SK-N-SH (cell line): Measurements from ENCODE around the gene CUEDC1. TPM values are rescaled to one million over a fixed set of nuclear protein-coding genes. Genes with fewer than 3 reads are reported as not detected.

Experiments
- CTCF ChIA-PET: fragments of 300-600, 350-600 bp; formaldehyde crosslinking; extraction: SDS; loops from one replicate; lab custom pipeline; 2021; lab: Yijun Ruan, JAX
- POLR2A ChIA-PET: fragments of 350-600 bp; sonication (Branson Sonifier 250); formaldehyde crosslinking; extraction: SDS; loops from one replicate; lab custom pipeline; 2020; ENCODE audit warnings: antibody characterized with exemption, inconsistent platforms; lab: Yijun Ruan, JAX
- DNase-seq: peaks from one replicate; pipeline ENCODE4 v3.0.0; 2012
- H2AFZ ChIP-seq: fragments of 200-600 bp; sonication (generic); 2 replicates; pipeline ENCODE4 v1.8.1; 2016; ENCODE audit warnings: antibody characterized with exemption, mild to moderate bottlenecking, low read depth
- H3F3A ChIP-seq: fragments of 200-600 bp; sonication (generic); replicated peaks from 2 replicates; pipeline ENCODE3; 2016; ENCODE audit warnings: antibody characterized with exemption, mild to moderate bottlenecking; ENCODE audit not compliant: insufficient read depth
- H3K27ac ChIP-seq, 2 experiments: fragments of 200-500 bp in 1 of 2; fragments of 200-600 bp in 1 of 2; sonication (Bioruptor generic) in 1 of 2; sonication (generic), shearing (Covaris generic) in 1 of 2; 2 replicates each; pipeline versions ENCODE4 v1.5.1 to v1.6.1; 2014 to 2016; ENCODE audit warnings: low read depth in 2 of 2, inconsistent platforms in 1 of 2, low read length in 1 of 2, mild to moderate bottlenecking in 1 of 2, mixed read lengths in 1 of 2
- H3K27me3 ChIP-seq: fragments of 200-600 bp; sonication (generic), shearing (Covaris generic); 2 replicates; pipeline ENCODE4 v1.6.1; 2016; ENCODE audit warnings: mixed run types; ENCODE audit not compliant: insufficient read depth
- H3K36me3 ChIP-seq, 2 experiments: fragments of 200-500 bp in 1 of 2; fragments of 200-600 bp in 1 of 2; sonication (Bioruptor generic) in 1 of 2; sonication (generic) in 1 of 2; replicated peaks in 1 of 2; 2 replicates each; pipeline versions ENCODE3 to v1.5.1; 2014 to 2016; ENCODE audit warnings: low read length in 1 of 2, mild to moderate bottlenecking in 1 of 2; ENCODE audit not compliant: insufficient read depth in 2 of 2, control insufficient read depth in 1 of 2
- H3K4me1 ChIP-seq, 2 experiments: fragments of 200-500 bp in 1 of 2; fragments of 200-600 bp in 1 of 2; sonication (Bioruptor generic) in 1 of 2; sonication (generic), shearing (Covaris generic) in 1 of 2; 2 replicates each; pipeline versions ENCODE4 v1.5.1 to v1.6.1; 2014 to 2016; ENCODE audit warnings: low read depth in 1 of 2, low read length in 1 of 2, mixed run types in 1 of 2; ENCODE audit not compliant: insufficient read depth in 2 of 2, control insufficient read depth in 1 of 2
- H3K4me2 ChIP-seq: fragments of 200-600 bp; sonication (generic), shearing (Covaris generic); 2 replicates; pipeline ENCODE4 v1.6.1; 2017; ENCODE audit warnings: mixed run types
- H3K4me3 ChIP-seq, 2 experiments: fragments of 200-500 bp in 1 of 2; fragments of 200-600 bp in 1 of 2; sonication (Bioruptor generic) in 1 of 2; sonication (generic), shearing (Covaris generic) in 1 of 2; 2 replicates each; pipeline versions ENCODE4 v1.5.1 to v1.8.1; 2014 to 2016; ENCODE audit warnings: low read depth in 2 of 2, inconsistent platforms in 1 of 2, low read length in 1 of 2, mild to moderate bottlenecking in 1 of 2, mixed read lengths in 1 of 2, moderate library complexity in 1 of 2
- H3K79me2 ChIP-seq: fragments of 200-600 bp; sonication (generic); 2 replicates; pipeline ENCODE4 v1.8.1; 2017; ENCODE audit warnings: mild to moderate bottlenecking; ENCODE audit not compliant: insufficient read depth
- H3K9ac ChIP-seq: fragments of 200-600 bp; sonication (generic); 2 replicates; pipeline ENCODE4 v1.6.1; 2017; ENCODE audit warnings: mixed run types
- H3K9me2 ChIP-seq: fragments of 200-600 bp; sonication (generic); 2 replicates; pipeline ENCODE4 v1.6.1; 2017; ENCODE audit warnings: mixed run types
- H3K9me3 ChIP-seq: fragments of 200-600 bp; sonication (generic); 2 replicates; pipeline ENCODE4 v1.6.1; 2017; ENCODE audit warnings: mixed run types, mild to moderate bottlenecking, moderate library complexity
- H4K20me1 ChIP-seq: fragments of 200-600 bp; sonication (generic); 2 replicates; pipeline ENCODE4 v1.6.1; 2017; ENCODE audit warnings: mild to moderate bottlenecking, mixed run types; ENCODE audit not compliant: insufficient read depth
- ELF1 ChIP-seq: IDR thresholded peaks from 2 replicates; pipeline ENCODE4 v1.4.0; 2012
- EP300 ChIP-seq, 2 experiments: IDR thresholded peaks; 2 replicates each; pipeline versions ENCODE4 v1.4.0 to v1.6.1; 2012; ENCODE audit warnings: borderline replicate concordance in 1 of 2, low read depth in 1 of 2, low read length in 1 of 2
- FOSL2 ChIP-seq: IDR thresholded peaks from 2 replicates; pipeline ENCODE4 v1.4.0; 2012; ENCODE audit warnings: low read depth, mild to moderate bottlenecking, moderate library complexity, borderline replicate concordance
- GABPA ChIP-seq: IDR thresholded peaks from 2 replicates; pipeline ENCODE4 v1.4.0; 2012; ENCODE audit warnings: low read depth, mild to moderate bottlenecking
- GATA2 ChIP-seq: sonication (generic); formaldehyde crosslinking; IDR thresholded peaks from 2 replicates; pipeline ENCODE4 v1.5.0; 2020; ENCODE audit warnings: mild to moderate bottlenecking, missing genetic modification reagents
- JUND ChIP-seq: IDR thresholded peaks from 2 replicates; pipeline ENCODE4 v1.4.0; 2012
- MXI1 ChIP-seq: IDR thresholded peaks from 2 replicates; pipeline ENCODE4 v1.6.1; 2012; ENCODE audit warnings: mild to moderate bottlenecking, low read depth, low read length, improper control_type of control experiment
- NRF1 ChIP-seq: IDR thresholded peaks from 2 replicates; pipeline ENCODE4 v1.6.1; 2012; ENCODE audit warnings: low read depth, mild to moderate bottlenecking, low read length
- PBX3 ChIP-seq: IDR thresholded peaks from 2 replicates; pipeline ENCODE4; 2012
- POLR2AphosphoS5 ChIP-seq: IDR thresholded peaks from 2 replicates; pipeline ENCODE4 v1.6.1; 2012; ENCODE audit warnings: low read depth, low read length
- REST ChIP-seq: IDR thresholded peaks from 2 replicates; pipeline ENCODE4 v1.6.1; 2012; ENCODE audit warnings: mild to moderate bottlenecking, low read depth, low read length, moderate library complexity
- TAF1 ChIP-seq: IDR thresholded peaks from 2 replicates; pipeline ENCODE4 v1.6.1; 2012; ENCODE audit warnings: low read depth, mild to moderate bottlenecking, low read length, moderate library complexity, borderline replicate concordance
- TCF12 ChIP-seq: IDR thresholded peaks from 2 replicates; pipeline ENCODE4 v1.4.0; 2012
- TEAD4 ChIP-seq: IDR thresholded peaks from 2 replicates; pipeline ENCODE4 v1.4.0; 2012; ENCODE audit warnings: mild to moderate bottlenecking, borderline replicate concordance; ENCODE audit not compliant: insufficient read depth
- YY1 ChIP-seq: IDR thresholded peaks from 2 replicates; pipeline ENCODE4 v1.4.0; 2012; ENCODE audit warnings: low read depth, mild to moderate bottlenecking
- WGBS: methylation state at CpG from one replicate; pipeline ENCODE4 v1.1.6; 2017; ENCODE audit warnings: low lambda C conversion rate; 5-methylcytosine and 5-hydroxymethylcytosine counted together
- polyA plus RNA-seq, 3 experiments: library from polyadenylated mRNA; depleted of rRNA; stranded (reverse); fragments of >200 nt; gene quantifications; 2 replicates each; pipeline ENCODE4 v1.2.3, GENCODE V29; 2012
- TF ChIP-seq, protein P1 (sequence below): fragments of 150-350 bp; IDR thresholded peaks from 2 replicates; pipeline ENCODE4 v1.6.1; 2016; ENCODE audit warnings: mild to moderate bottlenecking, low read depth, low read length
- TF ChIP-seq, protein P2 (sequence below): IDR thresholded peaks from 2 replicates; pipeline ENCODE4 v1.4.0; 2012; ENCODE audit warnings: low read depth, borderline replicate concordance
- TF ChIP-seq, protein P3 (sequence below): fragments of 200-600 bp; sonication (generic); IDR thresholded peaks from 2 replicates; pipeline ENCODE4 v1.6.1; 2017; ENCODE audit warnings: antibody characterized with exemption, mild to moderate bottlenecking, moderate library complexity

CUEDC1 gene
- polyA plus RNA-seq, 1 of the 3 experiments (the other 2 are of a cell fraction), result 58.9 TPM

DNA sequence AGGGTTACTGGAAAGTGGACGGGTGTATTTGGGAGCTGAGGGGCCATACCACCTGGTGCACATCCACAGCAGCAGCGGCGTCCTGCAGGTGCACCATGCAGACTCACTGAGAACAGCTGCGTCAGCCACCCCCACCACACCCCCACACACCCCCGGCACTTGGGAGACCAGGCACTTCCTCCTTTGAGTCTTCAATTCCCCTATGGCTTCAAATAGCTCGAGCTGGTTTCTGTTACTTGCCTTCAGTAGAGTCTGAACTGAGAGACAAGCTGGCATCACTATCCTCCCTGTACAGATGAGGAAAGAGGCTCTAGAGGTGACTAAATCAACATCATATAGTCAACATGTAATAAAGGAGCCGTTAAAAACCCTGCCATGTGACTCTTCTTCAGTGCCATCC lies 15.4 kb downstream of the CUEDC1 start:
- no peak overlapping the region for H3K27ac ChIP-seq
- H3K4me1 ChIP-seq, result peaks cover 43 to 48% of the 10 kb centered on the region in 2 experiments; a peak in 3 of 4 replicates
- H3K9me3 ChIP-seq, result no peaks in the 10 kb centered on the region
- no peaks in the 10 kb centered on the region for H3K27me3 ChIP-seq
- 88% methylated on average over 7 of the region's 7 CpGs for WGBS
- H4K20me1 ChIP-seq, result no peaks in the 10 kb centered on the region
- H3K4me2 ChIP-seq, result no peak overlapping the region
- H2AFZ ChIP-seq, result no peak overlapping the region
- no peaks in the 10 kb centered on the region for H3K36me3 ChIP-seq
- no peak for TF ChIP-seq JUND
- TF ChIP-seq FOSL2, result no peak
- no peak for TF ChIP-seq REST
- TF ChIP-seq NRF1, result no peak
- TF ChIP-seq GABPA, result no peak
- TF ChIP-seq, protein P1, sequence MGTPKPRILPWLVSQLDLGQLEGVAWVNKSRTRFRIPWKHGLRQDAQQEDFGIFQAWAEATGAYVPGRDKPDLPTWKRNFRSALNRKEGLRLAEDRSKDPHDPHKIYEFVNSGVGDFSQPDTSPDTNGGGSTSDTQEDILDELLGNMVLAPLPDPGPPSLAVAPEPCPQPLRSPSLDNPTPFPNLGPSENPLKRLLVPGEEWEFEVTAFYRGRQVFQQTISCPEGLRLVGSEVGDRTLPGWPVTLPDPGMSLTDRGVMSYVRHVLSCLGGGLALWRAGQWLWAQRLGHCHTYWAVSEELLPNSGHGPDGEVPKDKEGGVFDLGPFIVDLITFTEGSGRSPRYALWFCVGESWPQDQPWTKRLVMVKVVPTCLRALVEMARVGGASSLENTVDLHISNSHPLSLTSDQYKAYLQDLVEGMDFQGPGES, result no peak
- TF ChIP-seq, protein P2, sequence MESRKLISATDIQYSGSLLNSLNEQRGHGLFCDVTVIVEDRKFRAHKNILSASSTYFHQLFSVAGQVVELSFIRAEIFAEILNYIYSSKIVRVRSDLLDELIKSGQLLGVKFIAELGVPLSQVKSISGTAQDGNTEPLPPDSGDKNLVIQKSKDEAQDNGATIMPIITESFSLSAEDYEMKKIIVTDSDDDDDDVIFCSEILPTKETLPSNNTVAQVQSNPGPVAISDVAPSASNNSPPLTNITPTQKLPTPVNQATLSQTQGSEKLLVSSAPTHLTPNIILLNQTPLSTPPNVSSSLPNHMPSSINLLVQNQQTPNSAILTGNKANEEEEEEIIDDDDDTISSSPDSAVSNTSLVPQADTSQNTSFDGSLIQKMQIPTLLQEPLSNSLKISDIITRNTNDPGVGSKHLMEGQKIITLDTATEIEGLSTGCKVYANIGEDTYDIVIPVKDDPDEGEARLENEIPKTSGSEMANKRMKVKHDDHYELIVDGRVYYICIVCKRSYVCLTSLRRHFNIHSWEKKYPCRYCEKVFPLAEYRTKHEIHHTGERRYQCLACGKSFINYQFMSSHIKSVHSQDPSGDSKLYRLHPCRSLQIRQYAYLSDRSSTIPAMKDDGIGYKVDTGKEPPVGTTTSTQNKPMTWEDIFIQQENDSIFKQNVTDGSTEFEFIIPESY, result no peak
- TF ChIP-seq POLR2AphosphoS5, result no peak
- no peak for TF ChIP-seq TAF1
- no peak for TF ChIP-seq TCF12
- no peak for TF ChIP-seq MXI1
- TF ChIP-seq, protein P3, sequence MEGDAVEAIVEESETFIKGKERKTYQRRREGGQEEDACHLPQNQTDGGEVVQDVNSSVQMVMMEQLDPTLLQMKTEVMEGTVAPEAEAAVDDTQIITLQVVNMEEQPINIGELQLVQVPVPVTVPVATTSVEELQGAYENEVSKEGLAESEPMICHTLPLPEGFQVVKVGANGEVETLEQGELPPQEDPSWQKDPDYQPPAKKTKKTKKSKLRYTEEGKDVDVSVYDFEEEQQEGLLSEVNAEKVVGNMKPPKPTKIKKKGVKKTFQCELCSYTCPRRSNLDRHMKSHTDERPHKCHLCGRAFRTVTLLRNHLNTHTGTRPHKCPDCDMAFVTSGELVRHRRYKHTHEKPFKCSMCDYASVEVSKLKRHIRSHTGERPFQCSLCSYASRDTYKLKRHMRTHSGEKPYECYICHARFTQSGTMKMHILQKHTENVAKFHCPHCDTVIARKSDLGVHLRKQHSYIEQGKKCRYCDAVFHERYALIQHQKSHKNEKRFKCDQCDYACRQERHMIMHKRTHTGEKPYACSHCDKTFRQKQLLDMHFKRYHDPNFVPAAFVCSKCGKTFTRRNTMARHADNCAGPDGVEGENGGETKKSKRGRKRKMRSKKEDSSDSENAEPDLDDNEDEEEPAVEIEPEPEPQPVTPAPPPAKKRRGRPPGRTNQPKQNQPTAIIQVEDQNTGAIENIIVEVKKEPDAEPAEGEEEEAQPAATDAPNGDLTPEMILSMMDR, result no peak
- no peak for TF ChIP-seq ELF1
- no peak for TF ChIP-seq EP300 (IDR thresholded peaks at IDR 0.05; ENCODE audit: borderline replicate concordance in 1 of 2, low read depth in 1 of 2, low read length in 1 of 2)
- no peak for TF ChIP-seq PBX3
- TF ChIP-seq YY1, result no peak
- TF ChIP-seq TEAD4, result no peak
- TF ChIP-seq GATA2 (CRISPR knock-in tag), result no peak
- peaks cover 93% of the 10 kb centered on the region for H3K79me2 ChIP-seq
- H3F3A ChIP-seq, result peaks cover 37% of the 10 kb centered on the region
- H3K9ac ChIP-seq, result no peak overlapping the region
- POLR2A ChIA-PET, result interaction anchor here (0.7 to 1.5 kb wide), 4 partner anchors 8 to 68 kb away, joined by 3 to 5 read pairs (median 3); no protein-coding TSS in a partner anchor
- CTCF ChIA-PET, result interaction anchor here (1.1 to 6.0 kb wide), 5 partner anchors 9 to 107 kb away, joined by 3 to 39 read pairs (median 14); partner anchors contain the start of gene CUEDC1
- no peak for DNase-seq
- no peak overlapping the region for H3K4me3 ChIP-seq
- no peaks in the 10 kb centered on the region for H3K9me2 ChIP-seq
